HG03039 (cell line): ENCODE data around the gene MYOM1.
"Not testable (repeated sequence)": the region's sequence is repeated elsewhere in the genome, so short reads cannot be mapped to it uniquely, and the experiment has no call there.

Source experiments
- ATAC-seq: cut with Tn5 transposase; IDR thresholded peaks from one replicate; pipeline ENCODE4 v1.9.1; 2021; ENCODE audit warnings: mild to moderate bottlenecking, moderate library complexity; ENCODE audit not compliant: unreplicated experiment

Gene MYOM1

GRCh38 chr18:3221496-3221895 lies 1.7 kb upstream of the MYOM1 start:
- no peak for ATAC-seq

GRCh38 chr18:3220868-3221267 lies 1.1 kb upstream of the MYOM1 start:
- ATAC-seq, result not testable (repeated sequence)

- ATAC-seq, result no peak
Measured at GRCh38 chr18:3219241-3219630, 532 bp downstream of the MYOM1 start.

GRCh38 chr18:3218819-3219218 lies 949 bp downstream of the MYOM1 start:
- ATAC-seq, result no peak

GRCh38 chr18:3217948-3218647 lies 1.7 kb downstream of the MYOM1 start:
- ATAC-seq, result no peak

GRCh38 chr18:3216987-3217386 lies 2.8 kb downstream of the MYOM1 start:
- ATAC-seq, result no peak

GRCh38 chr18:3214855-3215637 lies 4.7 kb downstream of the MYOM1 start:
- no peak for ATAC-seq

- no peak for ATAC-seq
Measured at GRCh38 chr18:3213300-3214059, 6.3 kb downstream of the MYOM1 start.

- ATAC-seq, result no peak
Measured at GRCh38 chr18:3212657-3213056, 7.1 kb downstream of the MYOM1 start.

GRCh38 chr18:3211236-3211992 lies 8.4 kb downstream of the MYOM1 start:
- ATAC-seq, result no peak

GRCh38 chr18:3209859-3210569 lies 9.8 kb downstream of the MYOM1 start:
- ATAC-seq, result no peak

- ATAC-seq, result no peak
Measured at GRCh38 chr18:3207565-3207964, 12.2 kb downstream of the MYOM1 start.

GRCh38 chr18:3205239-3205638 lies 14.5 kb downstream of the MYOM1 start:
- no peak for ATAC-seq

GRCh38 chr18:3199942-3200645 lies 19.7 kb downstream of the MYOM1 start:
- no peak for ATAC-seq

- not testable (repeated sequence) for ATAC-seq
Measured at GRCh38 chr18:3198260-3198860, 21.4 kb downstream of the MYOM1 start.

- no peak for ATAC-seq
Measured at GRCh38 chr18:3194947-3195612, 24.7 kb downstream of the MYOM1 start.

- ATAC-seq, result no peak
Measured at GRCh38 chr18:3193331-3193730, 26.4 kb downstream of the MYOM1 start.

- ATAC-seq, result no peak
Measured at GRCh38 chr18:3192752-3193151, 27.0 kb downstream of the MYOM1 start.

- no peak for ATAC-seq
Measured at GRCh38 chr18:3192286-3192685, 27.5 kb downstream of the MYOM1 start.
